HPDE6-E6E7 (cell line): Measurements from ENCODE around the gene MACROD1.

Source experiments
- DNase-seq: peaks from one replicate; pipeline ENCODE4 v3.0.0; 2011; ENCODE audit warnings: missing footprints; ENCODE audit errors: extremely low spot score

MACROD1 gene

GRCh38 chr11:64035576-64035975, 130.3 kb downstream of the MACROD1 start, which contains the start of gene FLRT1:
Gene FLRT1 (plus strand): TSS chr11:64035931. CDS start chr11:64116268, 80,337 bp downstream.
- no peak for DNase-seq

GRCh38 chr11:64035081-64035524, 130.8 kb downstream of the MACROD1 start:
- DNase-seq: no peak

GRCh38 chr11:64034411-64034811, 131.5 kb downstream of the MACROD1 start:
- no peak for DNase-seq

- no peak for DNase-seq
Observed at GRCh38 chr11:64032050-64032449, 133.9 kb downstream of the MACROD1 start.

- no peak for DNase-seq
Observed at GRCh38 chr11:64031001-64031400, 134.9 kb downstream of the MACROD1 start.

GRCh38 chr11:64029773-64030172, 136.1 kb downstream of the MACROD1 start:
- no peak for DNase-seq

GRCh38 chr11:64028398-64029115, 137.4 kb downstream of the MACROD1 start:
- DNase-seq: no peak

- DNase-seq: no peak
Observed at GRCh38 chr11:64027651-64028397, 138.1 kb downstream of the MACROD1 start.

GRCh38 chr11:64026575-64027205, 139.2 kb downstream of the MACROD1 start:
- DNase-seq: no peak

GRCh38 chr11:64025205-64025604, 140.7 kb downstream of the MACROD1 start:
- DNase-seq: no peak

GRCh38 chr11:64023712-64024710, 141.9 kb downstream of the MACROD1 start:
- no peak for DNase-seq

GRCh38 chr11:64022125-64022784, 143.7 kb downstream of the MACROD1 start:
- DNase-seq: no peak

GRCh38 chr11:64021757-64022093, 144.2 kb downstream of the MACROD1 start:
- DNase-seq: peak; percentile 59

- no peak for DNase-seq
Observed at GRCh38 chr11:64020976-64021756, 144.7 kb downstream of the MACROD1 start.

GRCh38 chr11:64019106-64020037, 146.5 kb downstream of the MACROD1 start:
- DNase-seq: no peak

GRCh38 chr11:64018310-64018709, 147.6 kb downstream of the MACROD1 start:
- DNase-seq: no peak

- DNase-seq: no peak
Observed at GRCh38 chr11:64017945-64018224, 148.0 kb downstream of the MACROD1 start.

GRCh38 chr11:64015935-64016845, 149.7 kb downstream of the MACROD1 start:
- no peak for DNase-seq
